CMK (cell line): ENCODE measurements around the gene GLIS1.

Source experiments
- DNase-seq: peaks from one replicate; pipeline ENCODE4 v3.0.0-alpha.2; 2010; ENCODE audit warnings: low read depth

Gene GLIS1

GRCh38 chr1:53678938-53679825, 59.8 kb downstream of the GLIS1 start:
- DNase-seq, result no peak

GRCh38 chr1:53678507-53678906, 60.5 kb downstream of the GLIS1 start:
- DNase-seq, result no peak

GRCh38 chr1:53678046-53678445, 60.9 kb downstream of the GLIS1 start:
- DNase-seq, result no peak

GRCh38 chr1:53677486-53677885, 61.5 kb downstream of the GLIS1 start:
- no peak for DNase-seq

- no peak for DNase-seq
Measured at GRCh38 chr1:53672785-53673184, 66.2 kb downstream of the GLIS1 start.

- no peak for DNase-seq
Measured at GRCh38 chr1:53672243-53672642, 66.7 kb downstream of the GLIS1 start.

GRCh38 chr1:53669621-53670191, 69.3 kb downstream of the GLIS1 start:
- no peak for DNase-seq

GRCh38 chr1:53666566-53666965, 72.4 kb downstream of the GLIS1 start:
- DNase-seq, result no peak

GRCh38 chr1:53665996-53666395, 73.0 kb downstream of the GLIS1 start:
- DNase-seq, result no peak

- DNase-seq, result no peak
Measured at GRCh38 chr1:53663529-53664300, 75.2 kb downstream of the GLIS1 start.

GRCh38 chr1:53662951-53663350, 76.0 kb downstream of the GLIS1 start:
- no peak for DNase-seq

- DNase-seq, result no peak
Measured at GRCh38 chr1:53662169-53662568, 76.8 kb downstream of the GLIS1 start.

- no peak for DNase-seq
Measured at GRCh38 chr1:53661496-53661895, 77.5 kb downstream of the GLIS1 start.

- DNase-seq, result no peak
Measured at GRCh38 chr1:53660666-53661065, 78.3 kb downstream of the GLIS1 start.

- DNase-seq, result no peak
Measured at GRCh38 chr1:53659436-53659835, 79.5 kb downstream of the GLIS1 start.

- DNase-seq, result no peak
Measured at GRCh38 chr1:53658489-53659230, 80.3 kb downstream of the GLIS1 start.

- DNase-seq, result no peak
Measured at GRCh38 chr1:53657891-53658396, 81.0 kb downstream of the GLIS1 start.

- no peak for DNase-seq
Measured at GRCh38 chr1:53657531-53657805, 81.5 kb downstream of the GLIS1 start.

GRCh38 chr1:53656747-53657530, 82.0 kb downstream of the GLIS1 start:
- no peak for DNase-seq

GRCh38 chr1:53655931-53656746, 82.8 kb downstream of the GLIS1 start:
- no peak for DNase-seq
